HFFc6 (cell line): ENCODE measurements around the gene GDF15. TPM values are rescaled to one million over a fixed set of nuclear protein-coding genes. Genes with fewer than 3 reads are reported as not detected.

Experiments used
- DNase-seq: peaks from one replicate; pipeline ENCODE4 v3.0.0-alpha.2; 2018
- H3K27ac Mint-ChIP-seq: 2 replicates; pipeline ENCODE4 v1.8.0; 2020; ENCODE audit warnings: mild to moderate bottlenecking, mixed read lengths
- H3K27me3 Mint-ChIP-seq: 2 replicates; pipeline ENCODE4 v1.8.0; 2021; ENCODE audit warnings: mild to moderate bottlenecking, moderate library complexity, mixed read lengths; ENCODE audit not compliant: insufficient read depth
- H3K36me3 Mint-ChIP-seq: 2 replicates; pipeline ENCODE4 v1.8.0; 2021; ENCODE audit warnings: low read depth, mixed read lengths
- H3K4me1 Mint-ChIP-seq: 2 replicates; pipeline ENCODE4 v1.8.0; 2020; ENCODE audit warnings: low read depth, mixed read lengths
- H3K4me3 Mint-ChIP-seq: 2 replicates; pipeline ENCODE4 v1.8.0; 2020; ENCODE audit warnings: mild to moderate bottlenecking, moderate library complexity, mixed read lengths
- H3K9me3 Mint-ChIP-seq: 2 replicates; pipeline ENCODE4 v1.8.0; 2020; ENCODE audit warnings: mild to moderate bottlenecking, mixed read lengths
- total RNA-seq, 6 experiments: library from RNA; stranded (reverse); fragmentation: NEBNext Ultra II Directional; extraction: Animal tissue kit (Norgen Biotek cat#: 25700); gene quantifications; 2 replicates in 1 of 6; 3 replicates in 5 of 6; pipeline ENCODE4 v1.2.3, GENCODE V29; 2021
- TF ChIP-seq, protein P1 (sequence below): fragments of 200-600 bp; sonication (generic); IDR thresholded peaks from 2 replicates; pipeline ENCODE4 v1.5.0; 2021; ENCODE audit warnings: antibody characterized with exemption, mild to moderate bottlenecking

Gene GDF15
- total RNA-seq, 6 experiments from 2014 or later: 21.3 to 36.9 (median 24.9) TPM

DNA sequence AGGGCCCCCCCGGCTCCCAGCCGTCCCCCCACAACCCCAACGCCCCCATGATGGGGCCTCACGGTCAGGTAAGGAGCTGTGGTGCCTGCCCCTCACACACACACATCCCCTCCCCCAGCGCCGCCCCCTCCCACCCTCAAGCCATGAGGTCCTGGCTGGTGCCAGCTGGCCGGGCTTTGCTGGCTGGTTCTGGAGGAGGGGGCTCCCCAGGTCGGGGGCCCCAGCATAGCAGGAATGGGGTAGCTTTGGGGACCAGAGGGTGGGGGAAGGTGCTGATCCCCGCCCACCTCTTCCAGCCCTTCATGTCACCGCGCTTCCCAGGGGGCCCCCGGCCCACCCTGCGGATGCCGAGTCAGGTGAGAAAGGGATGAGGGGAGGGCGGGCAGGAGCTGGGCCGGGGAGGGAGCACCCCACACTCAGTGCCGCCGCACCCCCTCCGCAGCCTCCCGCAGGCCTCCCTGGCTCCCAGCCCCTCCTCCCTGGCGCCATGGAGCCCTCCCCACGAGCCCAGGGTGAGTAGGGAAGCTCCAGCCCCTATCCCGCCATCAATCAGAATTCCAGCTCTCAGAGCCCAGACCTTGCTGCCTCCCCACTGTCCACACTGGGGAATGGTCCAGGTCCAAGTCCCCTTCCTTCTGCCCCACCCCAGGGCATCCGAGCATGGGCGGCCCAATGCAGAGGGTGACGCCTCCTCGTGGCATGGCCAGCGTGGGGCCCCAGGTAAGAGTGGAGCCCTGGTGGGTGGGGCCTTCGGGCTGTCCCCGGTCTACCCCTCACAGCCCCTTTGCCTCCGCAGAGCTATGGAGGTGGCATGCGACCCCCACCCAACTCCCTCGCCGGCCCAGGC is 45.6 kb downstream of the GDF15 start:
- TF ChIP-seq, protein P1, sequence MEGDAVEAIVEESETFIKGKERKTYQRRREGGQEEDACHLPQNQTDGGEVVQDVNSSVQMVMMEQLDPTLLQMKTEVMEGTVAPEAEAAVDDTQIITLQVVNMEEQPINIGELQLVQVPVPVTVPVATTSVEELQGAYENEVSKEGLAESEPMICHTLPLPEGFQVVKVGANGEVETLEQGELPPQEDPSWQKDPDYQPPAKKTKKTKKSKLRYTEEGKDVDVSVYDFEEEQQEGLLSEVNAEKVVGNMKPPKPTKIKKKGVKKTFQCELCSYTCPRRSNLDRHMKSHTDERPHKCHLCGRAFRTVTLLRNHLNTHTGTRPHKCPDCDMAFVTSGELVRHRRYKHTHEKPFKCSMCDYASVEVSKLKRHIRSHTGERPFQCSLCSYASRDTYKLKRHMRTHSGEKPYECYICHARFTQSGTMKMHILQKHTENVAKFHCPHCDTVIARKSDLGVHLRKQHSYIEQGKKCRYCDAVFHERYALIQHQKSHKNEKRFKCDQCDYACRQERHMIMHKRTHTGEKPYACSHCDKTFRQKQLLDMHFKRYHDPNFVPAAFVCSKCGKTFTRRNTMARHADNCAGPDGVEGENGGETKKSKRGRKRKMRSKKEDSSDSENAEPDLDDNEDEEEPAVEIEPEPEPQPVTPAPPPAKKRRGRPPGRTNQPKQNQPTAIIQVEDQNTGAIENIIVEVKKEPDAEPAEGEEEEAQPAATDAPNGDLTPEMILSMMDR: no peak
- H3K36me3 Mint-ChIP-seq: peaks cover 14% of the 10 kb centered on the region
- peaks cover 8% of the 10 kb centered on the region for H3K9me3 Mint-ChIP-seq
- DNase-seq: no peak
- no peak overlapping the region for H3K4me3 Mint-ChIP-seq
- H3K27ac Mint-ChIP-seq: no peak overlapping the region
- peaks cover 10% of the 10 kb centered on the region for H3K4me1 Mint-ChIP-seq
- peaks cover 16% of the 10 kb centered on the region for H3K27me3 Mint-ChIP-seq

DNA sequence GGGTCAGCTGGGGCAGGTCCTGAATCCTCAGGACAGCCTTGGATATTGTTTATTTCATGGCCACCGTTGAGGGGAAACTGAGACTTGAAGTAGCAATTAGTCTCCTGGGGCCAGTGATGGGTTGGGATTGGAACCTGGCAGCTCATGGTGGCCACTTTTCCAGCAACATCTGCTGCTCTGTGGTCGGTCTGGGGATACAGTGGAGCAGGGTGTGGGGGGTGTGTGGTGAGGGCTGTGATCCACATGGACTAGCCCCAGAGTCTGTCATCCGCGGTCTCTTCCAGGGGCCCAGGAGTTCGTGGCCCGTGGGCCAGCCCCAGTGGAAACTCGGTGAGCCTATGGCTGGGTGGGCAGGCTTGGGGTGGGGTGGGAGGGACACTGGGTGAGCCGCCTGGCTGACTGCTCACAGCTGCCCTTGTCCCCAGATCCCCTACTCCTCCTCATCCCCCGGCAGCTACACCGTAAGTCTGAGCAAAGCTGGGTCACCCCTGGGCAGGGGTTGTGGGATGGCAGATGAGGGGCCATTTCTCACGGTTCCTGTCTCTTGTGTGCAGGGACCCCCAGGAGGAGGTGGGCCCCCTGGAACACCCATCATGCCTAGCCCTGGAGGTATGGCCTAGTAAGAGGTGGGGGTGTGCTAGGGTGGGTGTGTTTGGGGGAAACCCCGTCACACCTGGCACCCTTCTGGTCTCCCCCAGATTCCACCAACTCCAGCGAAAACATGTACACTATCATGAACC is 46.5 kb downstream of the GDF15 start:
- H3K9me3 Mint-ChIP-seq: peaks cover 8% of the 10 kb centered on the region
- no peak overlapping the region for H3K4me3 Mint-ChIP-seq
- peak overlapping the region; percentile 31; the same call in 1 of the 2 replicates for H3K27ac Mint-ChIP-seq
- no peak for DNase-seq
- H3K4me1 Mint-ChIP-seq: peaks cover 5% of the 10 kb centered on the region; the same call in 1 of the 2 replicates
- TF ChIP-seq, protein P1: no peak
- peaks cover 14% of the 10 kb centered on the region for H3K36me3 Mint-ChIP-seq
- H3K27me3 Mint-ChIP-seq: peaks cover 19% of the 10 kb centered on the region

DNA sequence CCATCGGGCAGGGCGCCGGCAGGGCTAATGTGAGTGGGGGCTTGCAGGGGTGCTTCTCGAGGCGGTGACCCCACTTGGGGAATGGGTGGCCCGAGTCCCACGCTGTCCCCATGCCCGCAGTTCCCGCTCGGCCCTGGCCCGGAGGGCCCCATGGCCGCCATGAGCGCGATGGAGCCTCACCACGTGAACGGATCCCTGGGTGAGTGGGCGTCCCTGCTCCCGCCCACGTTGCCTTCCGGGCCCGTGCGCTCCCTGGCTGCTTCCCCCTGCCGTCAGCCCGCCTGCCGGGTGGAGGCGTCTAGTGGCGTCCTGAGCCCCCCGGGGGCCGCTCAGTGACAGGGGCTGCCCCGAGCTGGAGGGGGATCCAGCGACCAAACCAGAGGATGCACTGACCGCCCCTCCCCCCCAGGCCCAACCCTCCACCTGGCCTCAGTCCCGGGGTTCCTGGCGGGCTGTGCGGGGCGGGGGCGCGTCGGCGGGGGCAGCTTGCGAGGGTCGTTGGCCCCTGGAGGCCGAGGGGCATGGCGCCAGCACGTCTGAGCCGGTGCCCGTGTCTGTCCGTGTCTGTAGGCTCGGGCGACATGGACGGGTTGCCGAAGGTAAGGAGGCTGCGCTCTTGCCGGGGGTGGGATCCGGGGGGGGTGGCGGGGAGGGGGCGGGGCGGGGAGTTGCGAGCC is 47.2 kb downstream of the GDF15 start:
- no peak overlapping the region for H3K27ac Mint-ChIP-seq
- DNase-seq: no peak
- H3K4me1 Mint-ChIP-seq: peaks cover 5% of the 10 kb centered on the region; the same call in 1 of the 2 replicates
- peaks cover 20% of the 10 kb centered on the region for H3K27me3 Mint-ChIP-seq
- TF ChIP-seq, protein P1: no peak
- H3K36me3 Mint-ChIP-seq: peaks cover 14% of the 10 kb centered on the region
- H3K9me3 Mint-ChIP-seq: peaks cover 8% of the 10 kb centered on the region
- H3K4me3 Mint-ChIP-seq: no peak overlapping the region

DNA sequence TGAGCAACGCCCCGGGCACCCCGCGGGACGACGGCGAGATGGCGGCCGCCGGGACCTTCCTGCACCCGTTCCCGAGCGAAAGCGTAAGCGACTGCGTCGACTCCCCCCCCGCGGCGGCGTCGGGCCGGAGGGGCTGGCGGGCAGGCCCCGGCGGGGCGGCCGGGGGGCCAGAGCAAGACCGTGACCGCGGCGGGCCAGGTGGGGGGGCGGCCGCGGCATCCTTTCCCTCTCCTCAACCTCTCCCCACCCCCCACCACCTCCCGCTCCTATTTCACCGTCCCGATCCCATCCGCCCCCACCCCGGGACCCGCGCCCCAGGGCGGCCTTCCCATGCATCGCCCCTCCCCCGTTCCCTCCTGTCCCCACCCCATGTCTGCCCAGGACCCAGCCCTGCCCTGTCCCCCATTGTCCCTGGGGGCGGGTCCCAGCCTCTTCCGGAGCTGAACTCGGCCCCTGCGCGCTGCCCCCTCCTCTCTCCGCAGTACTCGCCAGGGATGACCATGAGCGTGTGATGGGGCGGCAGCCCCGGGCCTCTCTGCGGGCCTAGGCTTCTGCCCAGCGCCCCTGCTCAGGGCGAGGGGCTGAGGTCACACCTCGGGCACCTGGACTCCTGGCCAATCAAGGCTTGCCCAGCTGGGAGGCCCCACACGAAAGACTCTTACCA is 47.9 kb downstream of the GDF15 start:
- H3K9me3 Mint-ChIP-seq: peaks cover 8% of the 10 kb centered on the region
- H3K36me3 Mint-ChIP-seq: peaks cover 14% of the 10 kb centered on the region
- H3K27ac Mint-ChIP-seq: no peak overlapping the region
- H3K4me1 Mint-ChIP-seq: peaks cover 9% of the 10 kb centered on the region
- no peak for DNase-seq
- TF ChIP-seq, protein P1: no peak
- H3K27me3 Mint-ChIP-seq: peaks cover 21% of the 10 kb centered on the region
- H3K4me3 Mint-ChIP-seq: peak overlapping the region; percentile 57
